HepG2 (cell line): ENCODE results near the gene HAP1. TPM values are rescaled to one million over a fixed set of nuclear protein-coding genes. Genes with fewer than 3 reads are reported as not detected.

Experiments used
- FOXJ3 ChIP-seq: sonication (generic); formaldehyde crosslinking; IDR thresholded peaks from 2 replicates; pipeline ENCODE4 v1.4.0; 2020; ENCODE audit warnings: missing genetic modification reagents, mild to moderate bottlenecking, borderline replicate concordance
- GPN1 ChIP-seq: sonication (generic); formaldehyde crosslinking; IDR thresholded peaks from 2 replicates; pipeline ENCODE4 v1.5.1; 2020; ENCODE audit warnings: missing genetic modification reagents, borderline replicate concordance
- KAT8 ChIP-seq: IDR thresholded peaks from 2 replicates; pipeline ENCODE4 v1.6.1; 2016; ENCODE audit warnings: missing genetic modification reagents, missing compliant biosample characterization
- NFATC3 ChIP-seq: sonication (generic); formaldehyde crosslinking; IDR thresholded peaks from 2 replicates; pipeline ENCODE4 v1.5.1; 2020; ENCODE audit warnings: mild to moderate bottlenecking, missing genetic modification reagents
- NFE2 ChIP-seq: sonication (generic); formaldehyde crosslinking; IDR thresholded peaks from 2 replicates; pipeline ENCODE4 v1.4.0; 2020; ENCODE audit warnings: missing genetic modification reagents
- ONECUT2 ChIP-seq: sonication (generic); formaldehyde crosslinking; IDR thresholded peaks from 2 replicates; pipeline ENCODE4 v1.4.0; 2020; ENCODE audit warnings: missing genetic modification reagents
- PITX1 ChIP-seq: sonication (generic); formaldehyde crosslinking; IDR thresholded peaks from 2 replicates; pipeline ENCODE4 v1.5.1; 2020; ENCODE audit warnings: mild to moderate bottlenecking, missing genetic modification reagents
- SIN3A ChIP-seq: IDR thresholded peaks from 2 replicates; pipeline ENCODE4 v1.6.1; 2011; ENCODE audit warnings: low read depth, mild to moderate bottlenecking, control low read depth, low read length, borderline replicate concordance
- SRY ChIP-seq: sonication (generic); formaldehyde crosslinking; IDR thresholded peaks from 2 replicates; pipeline ENCODE4 v1.8.0; 2022; ENCODE audit warnings: mild to moderate bottlenecking, missing genetic modification reagents
- ZBTB26 ChIP-seq: IDR thresholded peaks from 2 replicates; pipeline ENCODE4 v1.6.1; 2016; ENCODE audit warnings: missing compliant biosample characterization, missing genetic modification reagents, borderline replicate concordance
- ZBTB40 ChIP-seq, 2 experiments: fragments of 450-650 bp in 1 of 2; sonication (generic) in 1 of 2; formaldehyde crosslinking in 1 of 2; IDR thresholded peaks; 2 replicates each; pipeline versions ENCODE4 v1.6.1 to v1.8.0; 2016 to 2022; ENCODE audit warnings: antibody characterized with exemption in 1 of 2, mild to moderate bottlenecking in 1 of 2, missing genetic modification reagents in 1 of 2
- ZBTB42 ChIP-seq: sonication (generic); formaldehyde crosslinking; IDR thresholded peaks from 2 replicates; pipeline ENCODE4 v1.5.0; 2020; ENCODE audit warnings: mild to moderate bottlenecking, missing genetic modification reagents
- ZBTB46 ChIP-seq: sonication (generic); formaldehyde crosslinking; IDR thresholded peaks from 2 replicates; pipeline ENCODE4 v1.4.0; 2020; ENCODE audit warnings: mild to moderate bottlenecking, missing genetic modification reagents, borderline replicate concordance
- ZFP91 ChIP-seq: sonication (generic); formaldehyde crosslinking; IDR thresholded peaks from 2 replicates; pipeline ENCODE4 v1.9.0; 2022; ENCODE audit warnings: missing genetic modification reagents, mild to moderate bottlenecking, borderline replicate concordance
- ZNF446 ChIP-seq: sonication (generic); formaldehyde crosslinking; IDR thresholded peaks from 2 replicates; pipeline ENCODE4 v1.5.0; 2020; ENCODE audit warnings: mild to moderate bottlenecking, missing genetic modification reagents
- polyA plus RNA-seq, 8 experiments: library from polyadenylated mRNA; depleted of rRNA in 3 of 8; stranded (reverse) in 7 of 8; unstranded in 1 of 8; fragments of >200 nt; fragmentation: Illumina TruSeq in 4 of 8; extraction: Trizol in 4 of 8; gene quantifications; 2 replicates each; pipeline versions ENCODE4 v1.2.1 to v1.2.3, GENCODE V29; 2011 to 2016; ENCODE audit warnings: low read depth in 4 of 8, missing spikeins in 1 of 8, mixed read lengths in 1 of 8; ENCODE audit not compliant: insufficient read depth in 1 of 8
- total RNA-seq, 5 experiments: library from RNA; depleted of rRNA; stranded (reverse); fragments of >200 nt; fragmentation: Illumina TruSeq; extraction: Trizol; gene quantifications; 2 replicates each; pipeline ENCODE4 v1.2.3, GENCODE V29; 2016; ENCODE audit warnings: low read depth in 1 of 5

Gene HAP1
- total and polyA plus RNA-seq, 2 of the 13 experiments (the other 11 are each of a cell fraction or from before 2014, with no cell fraction given): 0.07 TPM

GRCh38 chr17:41777574-41778188 is 43.2 kb upstream of the HAP1 start (continued):
- 0 out of 2 replicates have a peak, but pooled peaks have one; percentile 66 for TF ChIP-seq ZBTB46 (CRISPR knock-in tag)
- TF ChIP-seq SRY (CRISPR knock-in tag): no peak
- peak; percentile 46; the same call in 1 of the 2 replicates for TF ChIP-seq SIN3A
- peak; percentile 51 for TF ChIP-seq ZBTB42 (CRISPR knock-in tag)
- peak; percentile 50; the same call in 1 of the 2 replicates for TF ChIP-seq ZBTB26 (CRISPR knock-in tag)
- TF ChIP-seq NFE2 (CRISPR knock-in tag): no peak
- TF ChIP-seq ZFP91 (CRISPR knock-in tag): no peak; the same call in 1 of the 2 replicates
- TF ChIP-seq ONECUT2 (CRISPR knock-in tag): 0 out of 2 replicates have a peak, but pooled peaks have one; percentile 32
- TF ChIP-seq ZBTB40 (IDR thresholded peaks at IDR 0.05): no peak
- TF ChIP-seq ZBTB40 (CRISPR knock-in tag; IDR thresholded peaks at IDR 0.05): peak; percentile 53; the same call in 1 of the 2 replicates
- no peak for TF ChIP-seq ZNF446 (CRISPR knock-in tag)
- peak; percentile 90; the same call in 1 of the 2 replicates for TF ChIP-seq FOXJ3 (CRISPR knock-in tag)
- no peak; the same call in 1 of the 2 replicates for TF ChIP-seq PITX1 (CRISPR knock-in tag)
- TF ChIP-seq GPN1 (CRISPR knock-in tag): no peak
- peak; percentile 74 for TF ChIP-seq KAT8 (CRISPR knock-in tag)
- no peak for TF ChIP-seq NFATC3 (CRISPR knock-in tag)
